IMR-90 (cell line): ENCODE data around the gene AXIN1. TPM values are rescaled to one million over a fixed set of nuclear protein-coding genes. Genes with fewer than 3 reads are reported as not detected.

Experiments used
- ATAC-seq: fragments of 200-7000 bp; cut with Tn5 transposase; 2 replicates; pipeline ENCODE4 v1.9.1; 2020; ENCODE audit warnings: low read depth, mild to moderate bottlenecking, moderate library complexity
- BruUV-seq: library from RNA; stranded (reverse); fragments of 400-500 nt; replicated peaks from 2 replicates; lab custom pipeline; 2021; lab: Mats Ljungman, UMichigan
- CTCF ChIA-PET: fragments of 300-600 bp; formaldehyde crosslinking; extraction: SDS; loops from one replicate; lab custom pipeline; 2021; ENCODE audit warnings: antibody characterized with exemption; lab: Yijun Ruan, JAX
- POLR2A ChIA-PET: fragments of 300-600 bp; sonication (Branson Sonifier 250); formaldehyde crosslinking; loops from one replicate; lab custom pipeline; 2022; ENCODE audit warnings: antibody characterized with exemption; ENCODE audit not compliant: unreplicated experiment; lab: Charles Lee
- DNase-seq: peaks from one replicate; pipeline ENCODE4 v3.0.0; 2013
- H2AFZ ChIP-seq: replicated peaks from 2 replicates; pipeline ENCODE3; 2013; ENCODE audit warnings: low read length, mild to moderate bottlenecking; ENCODE audit not compliant: poor library complexity
- H2AK5ac ChIP-seq: 2 replicates; pipeline ENCODE4 v1.6.1; 2013; ENCODE audit warnings: low read depth, low read length, inconsistent platforms
- H2AK9ac ChIP-seq: replicated peaks from 2 replicates; pipeline ENCODE3; 2013; ENCODE audit warnings: mild to moderate bottlenecking, low read depth, low read length, moderate library complexity; ENCODE audit not compliant: poor library complexity
- H2BK120ac ChIP-seq: 2 replicates; pipeline ENCODE4 v1.6.1; 2013; ENCODE audit warnings: low read depth, low read length, inconsistent platforms
- H2BK15ac ChIP-seq: 3 replicates; pipeline ENCODE4 v1.6.1; 2013; ENCODE audit warnings: low read depth, low read length, inconsistent platforms
- H2BK20ac ChIP-seq: 2 replicates; pipeline ENCODE4 v1.6.1; 2013; ENCODE audit warnings: low read depth, mild to moderate bottlenecking, inconsistent platforms, low read length, moderate library complexity
- H2BK5ac ChIP-seq: 2 replicates; pipeline ENCODE4 v1.6.1; 2013; ENCODE audit warnings: mild to moderate bottlenecking, low read depth, low read length, inconsistent platforms; ENCODE audit not compliant: poor library complexity, severe bottlenecking
- H3K14ac ChIP-seq: replicated peaks from 2 replicates; pipeline ENCODE4 v1.6.1; 2013; ENCODE audit warnings: low read depth, low read length, inconsistent platforms
- H3K18ac ChIP-seq: 2 replicates; pipeline ENCODE4 v1.6.1; 2013; ENCODE audit warnings: low read depth, low read length, control low read depth
- H3K23ac ChIP-seq: 2 replicates; pipeline ENCODE4 v1.6.1; 2013; ENCODE audit warnings: low read depth, low read length, inconsistent platforms
- H3K27ac ChIP-seq: 2 replicates; pipeline ENCODE4 v1.5.1; 2013; ENCODE audit warnings: mild to moderate bottlenecking, control low read depth, low read length; ENCODE audit not compliant: insufficient read depth
- H3K27me3 ChIP-seq: 2 replicates; pipeline ENCODE4 v1.6.1; 2013; ENCODE audit warnings: low read length; ENCODE audit not compliant: control insufficient read depth, insufficient read depth
- H3K36me3 ChIP-seq: 2 replicates; pipeline ENCODE4 v1.6.1; 2013; ENCODE audit warnings: low read length, mixed read lengths; ENCODE audit not compliant: control insufficient read depth, insufficient read depth
- H3K4ac ChIP-seq: 2 replicates; pipeline ENCODE4 v1.6.1; 2013; ENCODE audit warnings: low read depth, low read length, inconsistent platforms
- H3K4me1 ChIP-seq: 2 replicates; pipeline ENCODE4 v1.6.1; 2013; ENCODE audit warnings: low read length, mixed read lengths; ENCODE audit not compliant: control insufficient read depth, insufficient read depth
- H3K4me2 ChIP-seq: 2 replicates; pipeline ENCODE4 v1.6.1; 2013; ENCODE audit warnings: low read depth, mild to moderate bottlenecking, control low read depth, low read length, moderate library complexity
- H3K4me3 ChIP-seq: 2 replicates; pipeline ENCODE4 v1.5.1; 2013; ENCODE audit warnings: low read depth, mild to moderate bottlenecking, control low read depth, low read length, moderate library complexity; ENCODE audit not compliant: insufficient read depth
- H3K56ac ChIP-seq: 2 replicates; pipeline ENCODE4 v1.6.1; 2013; ENCODE audit warnings: low read length, inconsistent platforms; ENCODE audit not compliant: insufficient read depth; ENCODE audit errors: extremely low read depth
- H3K79me1 ChIP-seq, 2 experiments: 2 replicates each; pipeline ENCODE4 v1.6.1; 2013; ENCODE audit warnings: low read length in 2 of 2, inconsistent platforms in 1 of 2, low read depth in 1 of 2
- H3K9ac ChIP-seq: 2 replicates; pipeline ENCODE4 v1.6.1; 2013; ENCODE audit warnings: low read depth, low read length, control low read depth
- H3K9me1 ChIP-seq: 2 replicates; pipeline ENCODE4 v1.6.1; 2013; ENCODE audit warnings: low read length, inconsistent platforms; ENCODE audit not compliant: insufficient read depth
- H3K9me3 ChIP-seq: 2 replicates; pipeline ENCODE4 v1.6.1; 2013; ENCODE audit warnings: low read length; ENCODE audit not compliant: control insufficient read depth, insufficient read depth
- H4K20me1 ChIP-seq: 2 replicates; pipeline ENCODE4 v1.6.1; 2013; ENCODE audit warnings: low read length, inconsistent platforms; ENCODE audit not compliant: insufficient read depth
- H4K5ac ChIP-seq: 2 replicates; pipeline ENCODE4 v1.6.1; 2013; ENCODE audit warnings: mild to moderate bottlenecking, low read depth, low read length, control low read depth
- H4K8ac ChIP-seq, 2 experiments: 2 replicates each; pipeline ENCODE4 v1.6.1; 2013; ENCODE audit warnings: low read depth in 2 of 2, low read length in 2 of 2, control low read depth in 1 of 2, inconsistent platforms in 1 of 2
- H4K91ac ChIP-seq: 2 replicates; pipeline ENCODE4 v1.6.1; 2013; ENCODE audit warnings: low read depth, low read length, inconsistent platforms; ENCODE audit not compliant: insufficient read depth
- BHLHE40 ChIP-seq: fragments of 150-350 bp; IDR thresholded peaks from 2 replicates; pipeline ENCODE4 v1.6.1; 2016; ENCODE audit warnings: mild to moderate bottlenecking, low read depth, low read length
- CHD1 ChIP-seq: IDR thresholded peaks from 2 replicates; pipeline ENCODE4 v1.6.1; 2012; ENCODE audit warnings: low read depth, low read length, improper control_type of control experiment
- ELK1 ChIP-seq: fragments of 150-350 bp; IDR thresholded peaks from 2 replicates; pipeline ENCODE4 v1.6.1; 2016; ENCODE audit warnings: low read depth, mild to moderate bottlenecking, low read length, moderate library complexity, borderline replicate concordance
- MAZ ChIP-seq: IDR thresholded peaks from 2 replicates; pipeline ENCODE4 v1.6.1; 2012; ENCODE audit warnings: low read depth, mild to moderate bottlenecking, low read length, improper control_type of control experiment, moderate library complexity, borderline replicate concordance
- NFE2L2 ChIP-seq: fragments of 150-350 bp; IDR thresholded peaks from 2 replicates; pipeline ENCODE4 v1.6.1; 2016; ENCODE audit warnings: low read depth, mild to moderate bottlenecking, low read length
- POLR2A ChIP-seq: IDR thresholded peaks from 2 replicates; pipeline ENCODE4 v1.6.1; 2012; ENCODE audit warnings: mild to moderate bottlenecking, low read depth, low read length
- RAD21 ChIP-seq: IDR thresholded peaks from 2 replicates; pipeline ENCODE4 v1.6.1; 2012; ENCODE audit warnings: low read length, improper control_type of control experiment
- RCOR1 ChIP-seq: IDR thresholded peaks from 2 replicates; pipeline ENCODE4 v1.6.1; 2012; ENCODE audit warnings: mild to moderate bottlenecking, low read length, improper control_type of control experiment; ENCODE audit not compliant: insufficient replicate concordance
- RFX5 ChIP-seq: IDR thresholded peaks from 2 replicates; pipeline ENCODE4 v1.8.0; 2012; ENCODE audit warnings: low read depth, mild to moderate bottlenecking, low read length, moderate library complexity
- SMC3 ChIP-seq: fragments of 150-350 bp; IDR thresholded peaks from 2 replicates; pipeline ENCODE4 v1.6.1; 2016; ENCODE audit warnings: low read depth, mild to moderate bottlenecking, antibody characterized with exemption, low read length, moderate library complexity
- USF2 ChIP-seq: fragments of 150-350 bp; IDR thresholded peaks from 2 replicates; pipeline ENCODE4 v1.6.1; 2017; ENCODE audit warnings: mild to moderate bottlenecking, antibody characterized with exemption, low read length, low read depth
- WGBS, 2 experiments: methylation state at CpG; one replicate each; pipeline versions ENCODE4 v1.1.5 to v1.1.7; 2013; ENCODE audit warnings: missing lambda C conversion rate in 2 of 2; ENCODE audit not compliant: insufficient read length in 1 of 2; ENCODE audit errors: extremely low coverage in 2 of 2; 5-methylcytosine and 5-hydroxymethylcytosine counted together
- dilution Hi-C: fragments of 300-500 bp; cut with HindIII; formaldehyde crosslinking; loops from one replicate; pipeline ENCODE4 v1.14.3; 2018; ENCODE audit warnings: low sequenced_read_pairs; ENCODE audit not compliant: unreplicated experiment
- in situ Hi-C: fragments of 300-500 bp; cut with MboI; formaldehyde crosslinking; loops from 3 replicates; pipeline ENCODE4 v1.14.3; 2019; ENCODE audit warnings: low sequenced_read_pairs, inconsistent platforms, mixed read lengths
- intact Hi-C: fragments of 100-400 bp; cut with micrococcal nuclease; formaldehyde crosslinking; loops from 2 replicates; pipeline ENCODE4 v1.10.0; 2022
- polyA plus RNA-seq, 3 experiments: library from polyadenylated mRNA; depleted of rRNA; stranded (reverse); fragments of >200 nt; gene quantifications; 2 replicates each; pipeline ENCODE4 v1.2.3, GENCODE V29; 2012; ENCODE audit warnings: low replicate concordance in 1 of 3
- total RNA-seq: library from RNA; depleted of rRNA; stranded (reverse); fragments of >200 nt; gene quantifications from 2 replicates; pipeline ENCODE4 v1.2.3, GENCODE V29; 2012

Gene AXIN1
- total and polyA plus RNA-seq, 2 of the 4 experiments (the other 2 are of a cell fraction), result 10.9 to 14.2 TPM

- Histone ChIP-seq H2BK120ac (no peak overlapping the region), H3K27ac (no peak overlapping the region), H3K4me3 (no peak overlapping the region), H2AK9ac (no peak overlapping the region), H3K4me2 (no peak overlapping the region), H4K20me1 (no peaks in the 10 kb centered on the region), H3K9me3 (no peaks in the 10 kb centered on the region), H3K36me3 (no peaks in the 10 kb centered on the region), H3K9me1 (no peaks in the 10 kb centered on the region), H3K4me1 (no peaks in the 10 kb centered on the region), H3K23ac (no peak overlapping the region), H3K27me3 (no peaks in the 10 kb centered on the region), H3K4ac (no peak overlapping the region), H2BK15ac (no peak overlapping the region), H3K14ac (no peak overlapping the region), H3K9ac (no peak overlapping the region), H2BK20ac (no peak overlapping the region), H4K5ac (no peak overlapping the region), H3K56ac (no peak overlapping the region), H2AFZ (no peak overlapping the region), H2BK5ac (no peak overlapping the region), H4K91ac (no peak overlapping the region), H3K18ac (no peak overlapping the region), H2AK5ac (no peak overlapping the region), H4K8ac (no peak overlapping the region), H3K79me1 (no peaks in the 10 kb centered on the region)
- DNase-seq (no peak), ATAC-seq (no peak)
- intact Hi-C loops, result no loop called here
- TF ChIP-seq RCOR1 (no peak), BHLHE40 (no peak), RAD21 (no peak), NFE2L2 (no peak), SMC3 (no peak), USF2 (no peak), MAZ (no peak), POLR2A (no peak), ELK1 (no peak), CHD1 (no peak), RFX5 (no peak)
- dilution Hi-C loops, result no loop called here
- POLR2A ChIA-PET, result no interaction called here
- in situ Hi-C loops, result no loop called here
- 84% methylated on average over 35 of the region's 47 CpGs; no CpG with 5 or more reads in 1 of the 2 experiments for WGBS, 2 experiments
- no TSS peak for BruUV-seq
- CTCF ChIA-PET, result interaction anchor here (2.2 kb wide), 1 partner anchor 264 kb away, joined by 8 read pairs; no protein-coding TSS in a partner anchor
Measured at GRCh38 chr16:360698-361336, 8.3 kb upstream of the AXIN1 start.
